Left lung (tissue), 10 donors: Measurements from ENCODE around the gene B3GAT1. TPM values are rescaled to one million over a fixed set of nuclear protein-coding genes. Genes with fewer than 3 reads are reported as not detected.
A peak's percentile ranks its signal among the peaks of the same experiment; 100 is the strongest.

ENCODE experiments used
- ATAC-seq: fragments of 200-7000 bp; cut with Tn5 transposase; one replicate; pipeline ENCODE4 v1.9.1; 2020; ENCODE audit warnings: moderate library complexity
- DNase-seq, 4 donors: peaks; one replicate each; pipeline ENCODE4 v3.0.0-alpha.2; 2013 to 2020
- H3K27ac ChIP-seq, 2 donors: fragments of 200-600 bp; sonication (generic) in 1 of 2; one replicate each; pipeline versions ENCODE4 v1.5.0 to v1.8.0; 2020 to 2021
- H3K27me3 ChIP-seq, 2 donors: fragments of 200-600 bp; sonication (generic) in 1 of 2; one replicate each; pipeline versions ENCODE4 v1.5.0 to v1.8.0; 2020 to 2021
- H3K36me3 ChIP-seq, 2 donors: fragments of 200-600 bp; sonication (generic) in 1 of 2; one replicate each; pipeline versions ENCODE4 v1.5.0 to v1.8.0; 2020 to 2021
- H3K4me1 ChIP-seq, 2 donors: fragments of 200-600 bp; one replicate each; pipeline ENCODE4 v1.8.0; 2021
- H3K4me3 ChIP-seq, 2 donors: fragments of 200-600 bp; sonication (generic) in 1 of 2; one replicate each; pipeline versions ENCODE4 v1.5.0 to v1.8.0; 2020 to 2021; ENCODE audit warnings: mild to moderate bottlenecking in 1 of 2
- H3K9me3 ChIP-seq, 2 donors: fragments of 200-600 bp; sonication (generic) in 1 of 2; one replicate each; pipeline versions ENCODE4 v1.5.0 to v1.8.0; 2020 to 2021
- intact Hi-C, 2 donors: fragments of 100-400 bp; cut with DNase I; formaldehyde crosslinking; loops; one replicate each; pipeline versions ENCODE4 v1.11.2 to v1.14.2; 2022
- polyA plus RNA-seq, 6 donors: library from polyadenylated mRNA; unstranded; fragments of 120-200 nt; gene quantifications; one replicate each; pipeline ENCODE4 v1.2.1, GENCODE V29; 2013; ENCODE audit not compliant: insufficient read length in 6 of 6
- total RNA-seq, 2 donors: library from RNA; stranded (reverse); fragmentation: NEBNext Ultra II Directional; extraction: Animal tissue kit (Norgen Biotek cat#: 25700); gene quantifications; one replicate each; pipeline ENCODE4 v1.2.1, GENCODE V29; 2021
- TF ChIP-seq, protein P1 (sequence below), 2 donors: fragments of 200-600 bp; sonication (generic) in 1 of 2; IDR thresholded peaks; one replicate each; pipeline versions ENCODE4 v1.5.0 to v1.8.0; 2021; ENCODE audit warnings: antibody characterized with exemption in 2 of 2
- donor health status: DM: no; HTN: yes; CAD: no.
- donor health status: DM: no; HTN: no; CAD: no.

The B3GAT1 gene
- total and polyA plus RNA-seq, 8 donors, result 0.30 to 0.99 (median 0.48) TPM

DNA sequence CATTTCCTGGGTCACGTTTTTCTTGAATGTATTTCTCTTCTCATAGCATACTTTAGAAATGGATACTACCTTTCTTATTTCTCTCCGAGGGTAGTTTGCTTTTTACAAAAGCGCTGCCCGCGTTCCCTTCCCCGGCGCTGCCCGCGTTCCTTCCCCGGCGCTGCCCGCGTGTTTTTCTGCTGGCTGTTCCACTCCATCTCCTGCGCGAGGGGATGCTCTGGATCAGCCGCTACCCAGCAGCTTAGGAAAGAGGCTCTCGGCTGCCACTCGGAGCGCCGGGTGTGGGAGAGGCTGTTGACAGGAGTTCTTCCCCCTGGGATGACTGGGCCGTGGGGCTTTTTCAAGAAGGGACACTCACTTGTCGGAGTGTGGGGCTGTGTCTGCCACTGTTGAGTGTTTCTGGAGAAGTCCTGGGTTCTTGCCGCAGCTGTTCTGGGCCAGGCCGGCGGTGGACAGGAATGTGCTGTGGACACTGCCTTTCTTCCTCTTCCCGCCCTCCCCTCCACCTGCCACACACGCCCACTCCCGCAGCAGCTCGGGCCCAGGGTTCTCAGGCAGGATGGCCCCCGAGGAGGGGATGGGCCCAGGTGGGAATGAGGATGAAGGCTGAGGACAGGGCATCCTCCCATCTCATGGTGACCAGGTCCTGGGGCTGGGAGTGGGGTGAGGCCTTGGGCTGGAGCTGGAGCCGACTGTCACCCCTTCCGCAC lies 49.7 kb downstream of the B3GAT1 start:
- H3K4me3 ChIP-seq, result no peak overlapping the region
- intact Hi-C loops, result no loop called here
- peak in 2 of 4 donors; percentile 24 to 72 for DNase-seq
- H3K27me3 ChIP-seq, result peaks cover 0 to 31% of the 10 kb centered on the region in 2 donors
- H3K4me1 ChIP-seq, result no peaks in the 10 kb centered on the region
- H3K9me3 ChIP-seq, result no peaks in the 10 kb centered on the region
- ATAC-seq, result no peak
- TF ChIP-seq, protein P1, sequence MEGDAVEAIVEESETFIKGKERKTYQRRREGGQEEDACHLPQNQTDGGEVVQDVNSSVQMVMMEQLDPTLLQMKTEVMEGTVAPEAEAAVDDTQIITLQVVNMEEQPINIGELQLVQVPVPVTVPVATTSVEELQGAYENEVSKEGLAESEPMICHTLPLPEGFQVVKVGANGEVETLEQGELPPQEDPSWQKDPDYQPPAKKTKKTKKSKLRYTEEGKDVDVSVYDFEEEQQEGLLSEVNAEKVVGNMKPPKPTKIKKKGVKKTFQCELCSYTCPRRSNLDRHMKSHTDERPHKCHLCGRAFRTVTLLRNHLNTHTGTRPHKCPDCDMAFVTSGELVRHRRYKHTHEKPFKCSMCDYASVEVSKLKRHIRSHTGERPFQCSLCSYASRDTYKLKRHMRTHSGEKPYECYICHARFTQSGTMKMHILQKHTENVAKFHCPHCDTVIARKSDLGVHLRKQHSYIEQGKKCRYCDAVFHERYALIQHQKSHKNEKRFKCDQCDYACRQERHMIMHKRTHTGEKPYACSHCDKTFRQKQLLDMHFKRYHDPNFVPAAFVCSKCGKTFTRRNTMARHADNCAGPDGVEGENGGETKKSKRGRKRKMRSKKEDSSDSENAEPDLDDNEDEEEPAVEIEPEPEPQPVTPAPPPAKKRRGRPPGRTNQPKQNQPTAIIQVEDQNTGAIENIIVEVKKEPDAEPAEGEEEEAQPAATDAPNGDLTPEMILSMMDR (IDR thresholded peaks at IDR 0.05), result no peak
- no peaks in the 10 kb centered on the region for H3K36me3 ChIP-seq
- no peak overlapping the region for H3K27ac ChIP-seq

- Histone ChIP-seq H3K9me3 (no peaks in the 10 kb centered on the region), H3K4me3 (no peak overlapping the region), H3K27ac (no peak overlapping the region), H3K4me1 (no peaks in the 10 kb centered on the region), H3K27me3 (peaks cover 0 to 31% of the 10 kb centered on the region in 2 donors), H3K36me3 (no peaks in the 10 kb centered on the region)
- TF ChIP-seq, protein P1 (IDR thresholded peaks at IDR 0.05), result no peak
- ATAC-seq, result no peak
- intact Hi-C loops, result no loop called here
- DNase-seq, result peak in 2 of 4 donors; percentile 26 to 74
Observed at GRCh38 chr11:134361661-134362060, 50.4 kb downstream of the B3GAT1 start.

DNA sequence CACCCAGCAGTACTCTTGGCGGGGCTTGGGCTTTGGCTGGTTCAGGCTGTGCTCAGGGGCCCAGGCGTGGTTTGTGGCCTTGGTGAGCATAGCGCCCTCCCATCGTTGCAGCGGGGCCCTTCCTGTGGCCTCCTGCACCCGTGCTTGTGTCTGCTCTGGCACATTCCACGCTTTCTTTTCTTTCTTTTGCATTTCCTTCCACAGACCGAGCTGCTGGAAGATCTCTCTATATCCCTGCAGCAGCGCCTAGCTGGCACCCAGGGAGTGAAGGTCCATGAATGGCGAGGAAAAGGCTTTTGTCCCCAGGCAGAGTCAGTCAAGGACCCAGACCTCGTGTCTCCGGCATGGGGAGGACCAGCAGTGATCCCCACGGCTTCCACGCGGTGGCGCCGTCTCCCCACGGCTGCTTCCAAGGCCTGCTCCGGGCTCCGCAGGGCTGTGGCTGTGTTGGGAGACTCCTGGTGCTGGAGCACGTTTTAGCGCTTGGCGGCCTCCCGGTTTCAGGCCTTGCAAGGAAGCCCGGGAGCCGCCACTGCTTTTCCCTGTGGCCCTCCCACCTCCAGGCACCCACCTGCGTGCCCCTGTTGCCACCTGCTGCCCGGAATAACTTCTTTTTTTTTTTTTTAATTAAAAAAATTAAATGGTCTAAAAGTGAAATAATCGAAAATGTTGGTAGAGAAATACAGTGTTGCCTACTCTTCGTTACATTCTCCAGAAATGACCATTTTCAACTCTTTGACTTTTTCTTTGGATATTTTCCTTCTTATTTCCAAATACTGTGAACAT lies 51.8 kb downstream of the B3GAT1 start:
- Histone ChIP-seq H3K36me3 (no peaks in the 10 kb centered on the region), H3K4me1 (no peaks in the 10 kb centered on the region), H3K27me3 (peaks cover 0 to 31% of the 10 kb centered on the region in 2 donors), H3K27ac (no peak overlapping the region), H3K9me3 (no peaks in the 10 kb centered on the region), H3K4me3 (no peak overlapping the region)
- DNase-seq, result peak; percentile 57 to 88 (median 71)
- ATAC-seq, result peak; percentile 99
- TF ChIP-seq, protein P1 (IDR thresholded peaks at IDR 0.05), result peak; percentile 70 to 81
- intact Hi-C loops, result no loop called here

DNA sequence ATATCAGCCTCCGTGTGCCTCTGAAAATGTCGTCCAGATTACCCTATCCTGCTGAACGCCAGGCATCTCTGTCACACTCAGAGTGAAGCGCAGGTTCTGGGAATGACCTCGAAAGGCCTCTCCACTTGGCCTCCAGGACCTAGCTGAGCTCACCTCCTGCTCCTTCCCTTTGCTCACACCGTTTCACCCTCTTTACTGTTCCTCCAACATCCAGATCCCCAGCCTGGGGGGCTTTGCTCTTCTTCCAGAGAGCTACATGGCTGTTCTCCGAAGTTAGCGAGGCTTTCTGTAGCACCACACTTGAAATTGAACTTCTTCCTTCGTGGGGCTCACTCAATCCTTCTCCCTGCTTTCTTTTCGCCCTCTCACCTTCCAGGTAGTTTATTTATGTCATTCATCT lies 52.4 kb downstream of the B3GAT1 start:
- no peak overlapping the region for H3K27ac ChIP-seq
- H3K27me3 ChIP-seq, result peaks cover 0 to 27% of the 10 kb centered on the region in 2 donors
- TF ChIP-seq, protein P1 (IDR thresholded peaks at IDR 0.05), result no peak
- DNase-seq (peak in 1 of 4 donors; percentile 14), ATAC-seq (no peak)
- H3K36me3 ChIP-seq, result no peaks in the 10 kb centered on the region
- H3K9me3 ChIP-seq, result no peaks in the 10 kb centered on the region
- no peaks in the 10 kb centered on the region for H3K4me1 ChIP-seq
- no peak overlapping the region for H3K4me3 ChIP-seq
- intact Hi-C loops, result no loop called here

DNA sequence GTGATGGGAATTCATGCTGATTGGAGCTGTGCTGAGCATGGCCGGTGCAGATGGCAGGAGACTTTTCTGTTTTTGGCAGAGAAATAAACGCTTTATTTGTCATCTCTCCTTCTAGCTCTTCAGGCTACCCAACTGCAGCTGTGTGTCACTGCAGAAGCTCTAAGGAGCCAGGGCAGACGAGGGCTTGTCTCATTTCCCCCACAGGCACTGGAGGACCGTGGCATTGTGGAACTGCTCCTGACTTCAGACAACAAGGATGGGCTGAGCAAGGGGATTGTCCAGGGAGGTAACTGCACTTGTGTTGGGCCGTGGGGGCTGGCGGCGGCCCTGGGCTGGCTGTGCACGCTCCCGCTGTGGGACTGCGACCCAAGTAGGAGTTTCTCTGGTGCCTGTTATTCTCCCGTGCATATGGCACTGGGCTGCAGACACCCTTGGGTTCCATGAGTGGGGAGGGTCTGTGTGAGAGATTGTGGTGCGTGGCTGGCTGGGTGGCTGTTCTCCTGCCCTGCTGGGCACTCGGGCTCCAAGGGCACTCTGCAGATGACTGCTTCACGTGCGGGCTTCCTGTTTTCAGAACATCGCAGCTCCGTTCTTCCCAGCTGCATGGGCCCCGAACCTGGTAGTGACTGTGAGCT lies 53.1 kb downstream of the B3GAT1 start:
- Histone ChIP-seq H3K27me3 (peaks cover 0 to 27% of the 10 kb centered on the region in 2 donors), H3K4me1 (no peaks in the 10 kb centered on the region), H3K27ac (no peak overlapping the region), H3K9me3 (no peaks in the 10 kb centered on the region), H3K4me3 (no peak overlapping the region), H3K36me3 (no peaks in the 10 kb centered on the region)
- TF ChIP-seq, protein P1 (IDR thresholded peaks at IDR 0.05), result no peak
- intact Hi-C loops, result no loop called here
- DNase-seq, result peak in 2 of 4 donors; percentile 19 to 51
- ATAC-seq, result no peak
